ENCODE measurements around the gene TMEM252. TPM values are rescaled to one million over a fixed set of nuclear protein-coding genes. Genes with fewer than 3 reads are reported as not detected.

The TMEM252 gene
- total RNA-seq, 6 experiments from 2014 or later = 0.22 to 0.50 (median 0.25) TPM; not detected in 3

GRCh38 chr9:68500457-68501381 lies 40.0 kb downstream of the TMEM252 start:
- peaks cover 0 to 11% (median 1%) of the 10 kb centered on the region in 4 donors for H3K4me1 ChIP-seq
- H3K27ac ChIP-seq = no peak overlapping the region
- H3K9me3 ChIP-seq = no peaks in the 10 kb centered on the region
- WGBS (ENCODE audit: insufficient coverage, low coverage, low lambda C conversion rate, missing lambda C conversion rate) = 47% methylated on average over 9 of the region's 9 CpGs
- intact Hi-C loops (cut with DNase I) = no loop called here
- TF ChIP-seq CTCF (IDR thresholded peaks at IDR 0.05) = no peak
- ATAC-seq = peak; percentile 83 to 95 (median 84)
- DNase-seq = no peak
- H3K4me3 ChIP-seq = no peak overlapping the region
- H3K36me3 ChIP-seq = no peaks in the 10 kb centered on the region
- H3K27me3 ChIP-seq = no peaks in the 10 kb centered on the region

- Histone ChIP-seq H3K9me3 (no peaks in the 10 kb centered on the region), H3K27me3 (no peaks in the 10 kb centered on the region), H3K4me3 (no peak overlapping the region), H3K4me1 (peaks cover 0 to 8% (median 0%) of the 10 kb centered on the region in 4 donors), H3K27ac (no peak overlapping the region), H3K36me3 (no peaks in the 10 kb centered on the region)
- WGBS (ENCODE audit: insufficient coverage, low coverage, low lambda C conversion rate, missing lambda C conversion rate) = 54% methylated on average over 1 of the region's 2 CpGs
- intact Hi-C loops (cut with DNase I) = no loop called here
- TF ChIP-seq POLR2A (IDR thresholded peaks at IDR 0.05) = no peak
- TF ChIP-seq CTCF (IDR thresholded peaks at IDR 0.05) = no peak
- ATAC-seq = no peak
- DNase-seq = no peak
These were observed 41.9 kb downstream of the TMEM252 start for GRCh38 chr9:68498816-68499215.

GRCh38 chr9:68497629-68498028 lies 43.1 kb downstream of the TMEM252 start:
- no peak for DNase-seq
- 62% methylated on average over 1 of the region's 1 CpG for WGBS (ENCODE audit: insufficient coverage, low coverage, low lambda C conversion rate, missing lambda C conversion rate)
- Histone ChIP-seq H3K27me3 (no peaks in the 10 kb centered on the region), H3K4me3 (no peak overlapping the region), H3K27ac (no peak overlapping the region), H3K4me1 (peaks cover 0 to 8% (median 0%) of the 10 kb centered on the region in 4 donors), H3K36me3 (no peaks in the 10 kb centered on the region), H3K9me3 (no peaks in the 10 kb centered on the region)
- ATAC-seq = peak in 3 of 4 donors; percentile 27 to 66 (median 51)
- intact Hi-C loops (cut with DNase I) = no loop called here
- no peak for TF ChIP-seq CTCF (IDR thresholded peaks at IDR 0.05)
- TF ChIP-seq POLR2A (IDR thresholded peaks at IDR 0.05) = no peak

GRCh38 chr9:68496356-68496755 lies 44.3 kb downstream of the TMEM252 start:
- H3K27ac ChIP-seq = no peak overlapping the region
- H3K27me3 ChIP-seq = no peaks in the 10 kb centered on the region
- no peaks in the 10 kb centered on the region for H3K36me3 ChIP-seq
- no peak for TF ChIP-seq POLR2A (IDR thresholded peaks at IDR 0.05)
- no peak for TF ChIP-seq CTCF (IDR thresholded peaks at IDR 0.05)
- H3K4me3 ChIP-seq = no peak overlapping the region
- ATAC-seq = no peak
- intact Hi-C loops (cut with DNase I) = no loop called here
- H3K4me1 ChIP-seq = peaks cover 0 to 8% (median 0%) of the 10 kb centered on the region in 4 donors
- no peaks in the 10 kb centered on the region for H3K9me3 ChIP-seq
- no peak for DNase-seq

Data from right lobe of liver (tissue), 6 donors.